DND-41 (cell line): ENCODE results near the gene MFSD6.

Source experiments
- ATAC-seq: fragments of 200-7000 bp; cut with Tn5 transposase; 3 replicates; pipeline ENCODE4 v1.9.1; 2021; ENCODE audit warnings: low read depth; ENCODE audit not compliant: insufficient read depth
- DNase-seq: peaks from one replicate; pipeline ENCODE4 v3.0.0-alpha.2; 2020
- H2AFZ ChIP-seq: 2 replicates; pipeline ENCODE4 v1.6.0; 2012; ENCODE audit warnings: low read depth, low read length
- H3K27ac ChIP-seq: 2 replicates; pipeline ENCODE4 v1.5.1; 2012; ENCODE audit warnings: low read length, inconsistent platforms
- H3K27me3 ChIP-seq: fragments of 200-600 bp; sonication (generic); 2 replicates; pipeline ENCODE4 v1.6.0; 2012; ENCODE audit warnings: low read length, mild to moderate bottlenecking, inconsistent platforms; ENCODE audit not compliant: insufficient read depth, poor library complexity
- H3K36me3 ChIP-seq: 2 replicates; pipeline ENCODE4 v1.5.1; 2012; ENCODE audit warnings: low read length, inconsistent platforms; ENCODE audit not compliant: insufficient read depth
- H3K4me1 ChIP-seq: 2 replicates; pipeline ENCODE4 v1.5.1; 2012; ENCODE audit warnings: mild to moderate bottlenecking, low read length; ENCODE audit not compliant: insufficient read depth
- H3K4me2 ChIP-seq: 2 replicates; pipeline ENCODE4 v1.6.0; 2012; ENCODE audit warnings: mild to moderate bottlenecking, moderate library complexity, low read length, inconsistent platforms; ENCODE audit not compliant: insufficient read depth
- H3K4me3 ChIP-seq, 2 experiments: fragments of 200-600 bp in 1 of 2; shearing (Covaris generic) in 1 of 2; 2 replicates each; pipeline ENCODE4 v1.5.1; 2012 to 2016; ENCODE audit warnings: inconsistent platforms in 2 of 2, low read length in 2 of 2, mild to moderate bottlenecking in 2 of 2, low read depth in 1 of 2, moderate library complexity in 1 of 2
- H3K79me2 ChIP-seq: 2 replicates; pipeline ENCODE4 v1.6.0; 2012; ENCODE audit warnings: low read length, inconsistent platforms; ENCODE audit not compliant: insufficient read depth
- H3K9ac ChIP-seq: 2 replicates; pipeline ENCODE4 v1.6.0; 2012; ENCODE audit warnings: low read depth, mild to moderate bottlenecking, inconsistent platforms, low read length, moderate library complexity
- H3K9me3 ChIP-seq: 2 replicates; pipeline ENCODE4 v1.5.1; 2012; ENCODE audit warnings: low read length, moderate library complexity, mild to moderate bottlenecking, inconsistent platforms; ENCODE audit not compliant: insufficient read depth, severe bottlenecking
- H4K20me1 ChIP-seq: 2 replicates; pipeline ENCODE4 v1.6.0; 2012; ENCODE audit warnings: low read length; ENCODE audit not compliant: insufficient read depth
- CTCF ChIP-seq: IDR thresholded peaks from 2 replicates; pipeline ENCODE4 v1.5.1; 2012; ENCODE audit warnings: borderline replicate concordance, low read length, moderate library complexity, mild to moderate bottlenecking; ENCODE audit not compliant: poor library complexity, severe bottlenecking; ENCODE audit errors: extremely low read depth
- EZH2 ChIP-seq: IDR thresholded peaks from 3 replicates; pipeline ENCODE4 v1.6.1; 2012; ENCODE audit warnings: borderline replicate concordance, low read depth, mild to moderate bottlenecking, moderate library complexity, low read length, inconsistent platforms; ENCODE audit not compliant: severe bottlenecking

MFSD6 gene

GRCh38 chr2:190486037-190486623 is 78.0 kb downstream of the MFSD6 start:
- H3K9me3 ChIP-seq: no peaks in the 10 kb centered on the region
- no peak overlapping the region for H2AFZ ChIP-seq
- no peak overlapping the region for H3K4me3 ChIP-seq
- DNase-seq (no peak), ATAC-seq (no peak)
- no peak overlapping the region for H3K9ac ChIP-seq
- peaks cover 9% of the 10 kb centered on the region for H3K4me1 ChIP-seq
- peaks cover 34% of the 10 kb centered on the region for H3K36me3 ChIP-seq
- H3K27ac ChIP-seq: no peak overlapping the region
- H3K4me2 ChIP-seq: no peak overlapping the region
- H3K27me3 ChIP-seq: no peaks in the 10 kb centered on the region
- H4K20me1 ChIP-seq: no peaks in the 10 kb centered on the region
- H3K79me2 ChIP-seq: no peaks in the 10 kb centered on the region
- no peak for TF ChIP-seq EZH2
- TF ChIP-seq CTCF: no peak

GRCh38 chr2:190488516-190489233 is 80.5 kb downstream of the MFSD6 start:
- Histone ChIP-seq H3K9me3 (no peaks in the 10 kb centered on the region), H3K4me3 (no peak overlapping the region), H3K27ac (no peak overlapping the region), H3K27me3 (no peaks in the 10 kb centered on the region), H3K4me2 (no peak overlapping the region), H3K79me2 (no peaks in the 10 kb centered on the region), H3K36me3 (peaks cover 50% of the 10 kb centered on the region), H2AFZ (no peak overlapping the region), H3K9ac (no peak overlapping the region), H3K4me1 (peaks cover 9% of the 10 kb centered on the region), H4K20me1 (no peaks in the 10 kb centered on the region)
- DNase-seq: no peak
- TF ChIP-seq EZH2: no peak
- no peak for TF ChIP-seq CTCF
- no peak for ATAC-seq

- H3K9ac ChIP-seq: no peak overlapping the region
- H3K36me3 ChIP-seq: peaks cover 50% of the 10 kb centered on the region
- no peaks in the 10 kb centered on the region for H3K9me3 ChIP-seq
- H2AFZ ChIP-seq: no peak overlapping the region
- no peak for TF ChIP-seq CTCF
- no peak for TF ChIP-seq EZH2
- no peak overlapping the region for H3K4me3 ChIP-seq
- peaks cover 9% of the 10 kb centered on the region for H3K4me1 ChIP-seq
- DNase-seq: no peak
- H3K4me2 ChIP-seq: no peak overlapping the region
- H3K27me3 ChIP-seq: no peaks in the 10 kb centered on the region
- ATAC-seq: peak; percentile 81
- no peak overlapping the region for H3K27ac ChIP-seq
- H3K79me2 ChIP-seq: no peaks in the 10 kb centered on the region
- no peaks in the 10 kb centered on the region for H4K20me1 ChIP-seq
Measured at GRCh38 chr2:190489475-190489874, 81.3 kb downstream of the MFSD6 start.
